Chondrocyte (in vitro differentiated cells): Measurements from ENCODE around the gene MAFB. TPM values are rescaled to one million over a fixed set of nuclear protein-coding genes. Genes with fewer than 3 reads are reported as not detected.

ENCODE experiments used
- DNase-seq: peaks from one replicate; pipeline ENCODE4 v3.0.0; 2021; ENCODE audit warnings: mixed read lengths, low spot score
- H3K27ac Mint-ChIP-seq: one replicate; pipeline ENCODE4 v1.8.0; 2021; ENCODE audit warnings: mild to moderate bottlenecking, moderate library complexity, mixed read lengths; ENCODE audit not compliant: unreplicated experiment
- H3K27me3 Mint-ChIP-seq: 2 replicates; pipeline ENCODE4 v1.8.0; 2021; ENCODE audit warnings: low read depth, mixed read lengths
- H3K36me3 Mint-ChIP-seq: 2 replicates; pipeline ENCODE4 v1.8.0; 2021; ENCODE audit warnings: low read depth, mixed read lengths
- H3K4me1 Mint-ChIP-seq: 2 replicates; pipeline ENCODE4 v1.8.0; 2021; ENCODE audit warnings: low read depth, mild to moderate bottlenecking, mixed read lengths
- H3K4me3 Mint-ChIP-seq: one replicate; pipeline ENCODE4 v1.8.0; 2021; ENCODE audit warnings: mild to moderate bottlenecking, moderate library complexity, mixed read lengths; ENCODE audit not compliant: unreplicated experiment
- H3K9me3 Mint-ChIP-seq: 2 replicates; pipeline ENCODE4 v1.8.0; 2021; ENCODE audit warnings: low read depth, mixed read lengths
- CTCF ChIP-seq: fragments of 200-600 bp; sonication (generic); IDR thresholded peaks from 2 replicates; pipeline ENCODE4 v1.5.0; 2021; ENCODE audit warnings: antibody characterized with exemption, mild to moderate bottlenecking, moderate library complexity
- total RNA-seq: library from RNA; stranded (reverse); gene quantifications from 3 replicates; pipeline ENCODE4 v1.2.1, GENCODE V29; 2021

Gene MAFB
- total RNA-seq, 1 donor from 2014 or later = 4.2 TPM

GRCh38 chr20:40672095-40672494 lies 16.9 kb downstream of the MAFB start:
- TF ChIP-seq CTCF = no peak
- peaks cover 38% of the 10 kb centered on the region for H3K27me3 Mint-ChIP-seq
- H3K27ac Mint-ChIP-seq = no peak overlapping the region
- DNase-seq = no peak
- peaks cover 3% of the 10 kb centered on the region for H3K4me1 Mint-ChIP-seq
- H3K4me3 Mint-ChIP-seq = no peak overlapping the region
- H3K9me3 Mint-ChIP-seq = no peaks in the 10 kb centered on the region
- no peaks in the 10 kb centered on the region for H3K36me3 Mint-ChIP-seq

GRCh38 chr20:40670253-40670652 lies 18.8 kb downstream of the MAFB start:
- Mint-ChIP-seq H3K9me3 (no peaks in the 10 kb centered on the region), H3K4me3 (no peak overlapping the region), H3K4me1 (no peaks in the 10 kb centered on the region), H3K27me3 (peaks cover 21% of the 10 kb centered on the region), H3K27ac (no peak overlapping the region), H3K36me3 (no peaks in the 10 kb centered on the region)
- DNase-seq = no peak
- TF ChIP-seq CTCF = no peak

- H3K36me3 Mint-ChIP-seq = no peaks in the 10 kb centered on the region
- no peak for DNase-seq
- H3K27ac Mint-ChIP-seq = no peak overlapping the region
- H3K4me3 Mint-ChIP-seq = no peak overlapping the region
- no peaks in the 10 kb centered on the region for H3K4me1 Mint-ChIP-seq
- peaks cover 16% of the 10 kb centered on the region for H3K27me3 Mint-ChIP-seq
- TF ChIP-seq CTCF = no peak
- no peaks in the 10 kb centered on the region for H3K9me3 Mint-ChIP-seq
Measured at GRCh38 chr20:40669692-40670091, 19.3 kb downstream of the MAFB start.

GRCh38 chr20:40668449-40669228 lies 20.4 kb downstream of the MAFB start:
- Mint-ChIP-seq H3K9me3 (no peaks in the 10 kb centered on the region), H3K4me1 (no peaks in the 10 kb centered on the region), H3K27me3 (peaks cover 10% of the 10 kb centered on the region), H3K4me3 (no peak overlapping the region), H3K36me3 (no peaks in the 10 kb centered on the region), H3K27ac (no peak overlapping the region)
- no peak for DNase-seq
- no peak for TF ChIP-seq CTCF

GRCh38 chr20:40667503-40667902 lies 21.5 kb downstream of the MAFB start:
- TF ChIP-seq CTCF = no peak
- H3K27ac Mint-ChIP-seq = no peak overlapping the region
- H3K4me1 Mint-ChIP-seq = no peaks in the 10 kb centered on the region
- H3K9me3 Mint-ChIP-seq = no peaks in the 10 kb centered on the region
- H3K27me3 Mint-ChIP-seq = peaks cover 3% of the 10 kb centered on the region
- H3K4me3 Mint-ChIP-seq = no peak overlapping the region
- no peak for DNase-seq
- H3K36me3 Mint-ChIP-seq = no peaks in the 10 kb centered on the region
